AG04449 (cell line): ENCODE results near the gene FAM131A.

ENCODE experiments used
- CTCF ChIA-PET: fragments of 350-600 bp; formaldehyde crosslinking; extraction: SDS; loops from one replicate; lab custom pipeline; 2021; ENCODE audit warnings: antibody characterized with exemption; lab: Yijun Ruan, JAX
- POLR2A ChIA-PET: fragments of 400-600, 350-600 bp; formaldehyde crosslinking; extraction: SDS; loops from one replicate; lab custom pipeline; 2020; ENCODE audit warnings: antibody characterized with exemption, inconsistent platforms; lab: Yijun Ruan, JAX
- DNase-seq: peaks from one replicate; pipeline ENCODE4 v3.0.0-alpha.2; 2010; ENCODE audit warnings: low read depth, low spot score
- H3K4me3 ChIP-seq: 2 replicates; pipeline ENCODE4 v1.5.1; 2011; ENCODE audit warnings: low read depth, mild to moderate bottlenecking, control low read depth, low read length
- CTCF ChIP-seq: IDR thresholded peaks from one replicate; pipeline ENCODE4 v1.5.1; 2011; ENCODE audit warnings: mild to moderate bottlenecking, moderate library complexity, low read length, control low read depth, inconsistent platforms; ENCODE audit not compliant: insufficient read depth; ENCODE audit errors: missing control alignments

The FAM131A gene

GRCh38 chr3:184382326-184383032, 45.1 kb downstream of the FAM131A start:
- ChIA-PET CTCF (interaction anchor here (1.1 to 3.1 kb wide), 2 partner anchors 11 to 84 kb away, joined by 3 to 25 read pairs; no protein-coding TSS in a partner anchor), POLR2A (no interaction called here)
- DNase-seq, result no peak
- no peak for TF ChIP-seq CTCF
- no peak overlapping the region for H3K4me3 ChIP-seq

GRCh38 chr3:184383033-184383740, 45.8 kb downstream of the FAM131A start:
- H3K4me3 ChIP-seq, result no peak overlapping the region
- CTCF ChIA-PET, result interaction anchor here (0.6 to 4.8 kb wide), 3 partner anchors 11 to 131 kb away, joined by 3 to 43 read pairs (median 8); no protein-coding TSS in a partner anchor
- DNase-seq, result no peak
- POLR2A ChIA-PET, result no interaction called here
- no peak for TF ChIP-seq CTCF

GRCh38 chr3:184384342-184384741, 46.9 kb downstream of the FAM131A start:
- ChIA-PET POLR2A (no interaction called here), CTCF (interaction anchor here (0.9 to 4.8 kb wide), 3 partner anchors 12 to 157 kb away, joined by 3 to 43 read pairs (median 8); no protein-coding TSS in a partner anchor)
- no peak overlapping the region for H3K4me3 ChIP-seq
- TF ChIP-seq CTCF, result no peak
- DNase-seq, result no peak

GRCh38 chr3:184384856-184385422, 47.5 kb downstream of the FAM131A start:
- no peak for TF ChIP-seq CTCF
- no peak overlapping the region for H3K4me3 ChIP-seq
- CTCF ChIA-PET, result interaction anchor here (0.8 to 4.8 kb wide), 5 partner anchors 13 to 157 kb away, joined by 3 to 43 read pairs (median 5); no protein-coding TSS in a partner anchor
- POLR2A ChIA-PET, result no interaction called here
- DNase-seq, result no peak

- ChIA-PET POLR2A (no interaction called here), CTCF (interaction anchor here (0.6 to 4.8 kb wide), 3 partner anchors 14 to 501 kb away, joined by 3 to 43 read pairs (median 5); no protein-coding TSS in a partner anchor)
- no peak for TF ChIP-seq CTCF
- no peak overlapping the region for H3K4me3 ChIP-seq
- no peak for DNase-seq
Observed at GRCh38 chr3:184386047-184386806, 48.8 kb downstream of the FAM131A start.
